ENCODE data around the gene CEP83.
A peak's percentile ranks its signal among the peaks of the same experiment; 100 is the strongest.
"Not testable (repeated sequence)": the region's sequence is repeated elsewhere in the genome, so short reads cannot be mapped to it uniquely, and the experiment has no call there.

CEP83 gene

GRCh38 chr12:94459728-94460615, at the start of gene CEP83:
Gene CEP83, minus strand, starts transcription at chr12:94459867. Its CDS starts 47,377 bp downstream, at chr12:94412490.
- peak; percentile 95 for DNase-seq

GRCh38 chr12:94509317-94509716, 49.6 kb upstream of the CEP83 start:
- DNase-seq, result no peak

- DNase-seq, result no peak
These were observed 47.8 kb upstream of the CEP83 start for GRCh38 chr12:94507455-94507854.

GRCh38 chr12:94504386-94504785, 44.7 kb upstream of the CEP83 start:
- no peak for DNase-seq

- DNase-seq, result no peak
These were observed 44.0 kb upstream of the CEP83 start for GRCh38 chr12:94503619-94504018.

- no peak for DNase-seq
These were observed 41.3 kb upstream of the CEP83 start for GRCh38 chr12:94500831-94501567.

- no peak for DNase-seq
These were observed 39.0 kb upstream of the CEP83 start for GRCh38 chr12:94498698-94499097.

GRCh38 chr12:94498073-94498472, 38.4 kb upstream of the CEP83 start:
- no peak for DNase-seq

- no peak for DNase-seq
These were observed 35.9 kb upstream of the CEP83 start for GRCh38 chr12:94495445-94496115.

GRCh38 chr12:94491489-94491888, 31.8 kb upstream of the CEP83 start:
- DNase-seq, result no peak

- peak; percentile 3 for DNase-seq
These were observed 28.8 kb upstream of the CEP83 start for GRCh38 chr12:94488463-94488862.

- DNase-seq, result no peak
These were observed 22.1 kb upstream of the CEP83 start for GRCh38 chr12:94481734-94482133.

- DNase-seq, result no peak
These were observed 9.9 kb upstream of the CEP83 start for GRCh38 chr12:94469522-94469921.

GRCh38 chr12:94460616-94460959, 921 bp upstream of the CEP83 start:
- no peak for DNase-seq

GRCh38 chr12:94458877-94459727, 565 bp downstream of the CEP83 start:
- peak; percentile 41 for DNase-seq

- no peak for DNase-seq
These were observed 2.4 kb downstream of the CEP83 start for GRCh38 chr12:94457311-94457710.

GRCh38 chr12:94454318-94454717, 5.3 kb downstream of the CEP83 start:
- DNase-seq, result not testable (repeated sequence)

GRCh38 chr12:94445662-94446061, 14.0 kb downstream of the CEP83 start:
- DNase-seq, result no peak

GRCh38 chr12:94437303-94437702, 22.4 kb downstream of the CEP83 start:
- DNase-seq, result no peak

GRCh38 chr12:94435511-94435927, 24.1 kb downstream of the CEP83 start:
- no peak for DNase-seq

GRCh38 chr12:94434171-94434570, 25.5 kb downstream of the CEP83 start:
- DNase-seq, result no peak

GRCh38 chr12:94433744-94434143, 25.9 kb downstream of the CEP83 start:
- no peak for DNase-seq

GRCh38 chr12:94430304-94430703, 29.4 kb downstream of the CEP83 start:
- no peak for DNase-seq

All from CD4-positive, alpha-beta T cell treated with Interleukin-12 subunit alpha and Interleukin-12 subunit beta, for 1 hour (primary cell).